Activated naive CD8-positive, alpha-beta T cell treated with anti-CD3 and anti-CD28 coated beads, Interleukin-2, amount 50 U/mL, for 24 hours (primary cell): ENCODE results near the gene FHOD3.

ENCODE experiments used
- ATAC-seq: fragments of 150-1000 bp; cut with Tn5 transposase; one replicate; pipeline ENCODE4 v1.10.0; 2021
- DNase-seq: peaks from one replicate; pipeline ENCODE4 v3.0.0; 2021
- H3K27ac Mint-ChIP-seq: one replicate; pipeline ENCODE4 v1.8.0; 2021; ENCODE audit warnings: mild to moderate bottlenecking, mixed read lengths
- H3K27me3 Mint-ChIP-seq: one replicate; pipeline ENCODE4 v1.8.0; 2021; ENCODE audit warnings: mixed read lengths
- H3K36me3 Mint-ChIP-seq: one replicate; pipeline ENCODE4 v1.8.0; 2021; ENCODE audit warnings: low read depth, mixed read lengths
- H3K4me1 Mint-ChIP-seq: one replicate; pipeline ENCODE4 v1.8.0; 2021; ENCODE audit warnings: mixed read lengths
- H3K4me3 Mint-ChIP-seq: one replicate; pipeline ENCODE4 v1.8.0; 2021; ENCODE audit warnings: mild to moderate bottlenecking, moderate library complexity, mixed read lengths
- H3K9me3 Mint-ChIP-seq: one replicate; pipeline ENCODE4 v1.8.0; 2021; ENCODE audit warnings: mixed read lengths

The FHOD3 gene

GRCh38 chr18:36578871-36579710, 281.6 kb downstream of the FHOD3 start:
- Mint-ChIP-seq H3K4me3 (no peak overlapping the region), H3K27me3 (peaks cover 2% of the 10 kb centered on the region), H3K27ac (no peak overlapping the region), H3K4me1 (peaks cover 2% of the 10 kb centered on the region), H3K36me3 (no peaks in the 10 kb centered on the region), H3K9me3 (peaks cover 3% of the 10 kb centered on the region)
- ATAC-seq (no peak), DNase-seq (no peak)

- no peak overlapping the region for H3K4me3 Mint-ChIP-seq
- no peak overlapping the region for H3K27ac Mint-ChIP-seq
- H3K36me3 Mint-ChIP-seq, result no peaks in the 10 kb centered on the region
- ATAC-seq (no peak), DNase-seq (no peak)
- H3K9me3 Mint-ChIP-seq, result peaks cover 3% of the 10 kb centered on the region
- peaks cover 2% of the 10 kb centered on the region for H3K27me3 Mint-ChIP-seq
- H3K4me1 Mint-ChIP-seq, result peaks cover 2% of the 10 kb centered on the region
Measured at GRCh38 chr18:36580266-36580665, 282.8 kb downstream of the FHOD3 start.

GRCh38 chr18:36580874-36581750, 283.6 kb downstream of the FHOD3 start:
- no peak overlapping the region for H3K4me3 Mint-ChIP-seq
- peaks cover 2% of the 10 kb centered on the region for H3K27me3 Mint-ChIP-seq
- H3K27ac Mint-ChIP-seq, result no peak overlapping the region
- ATAC-seq (no peak), DNase-seq (no peak)
- peaks cover 2% of the 10 kb centered on the region for H3K4me1 Mint-ChIP-seq
- H3K36me3 Mint-ChIP-seq, result no peaks in the 10 kb centered on the region
- peaks cover 3% of the 10 kb centered on the region for H3K9me3 Mint-ChIP-seq

GRCh38 chr18:36582988-36583745, 285.7 kb downstream of the FHOD3 start:
- Mint-ChIP-seq H3K27me3 (no peaks in the 10 kb centered on the region), H3K36me3 (no peaks in the 10 kb centered on the region), H3K9me3 (no peaks in the 10 kb centered on the region), H3K4me1 (peaks cover 2% of the 10 kb centered on the region), H3K27ac (no peak overlapping the region), H3K4me3 (no peak overlapping the region)
- DNase-seq (no peak), ATAC-seq (no peak)

GRCh38 chr18:36589857-36590543, 292.5 kb downstream of the FHOD3 start:
- H3K36me3 Mint-ChIP-seq, result no peaks in the 10 kb centered on the region
- no peak for DNase-seq
- H3K27ac Mint-ChIP-seq, result no peak overlapping the region
- no peak for ATAC-seq
- no peaks in the 10 kb centered on the region for H3K4me1 Mint-ChIP-seq
- no peak overlapping the region for H3K4me3 Mint-ChIP-seq
- no peaks in the 10 kb centered on the region for H3K27me3 Mint-ChIP-seq
- no peaks in the 10 kb centered on the region for H3K9me3 Mint-ChIP-seq

GRCh38 chr18:36590621-36591580, 293.4 kb downstream of the FHOD3 start:
- DNase-seq (no peak), ATAC-seq (no peak)
- no peaks in the 10 kb centered on the region for H3K9me3 Mint-ChIP-seq
- H3K4me1 Mint-ChIP-seq, result no peaks in the 10 kb centered on the region
- H3K27ac Mint-ChIP-seq, result no peak overlapping the region
- no peaks in the 10 kb centered on the region for H3K36me3 Mint-ChIP-seq
- no peaks in the 10 kb centered on the region for H3K27me3 Mint-ChIP-seq
- no peak overlapping the region for H3K4me3 Mint-ChIP-seq

- Mint-ChIP-seq H3K4me1 (no peaks in the 10 kb centered on the region), H3K4me3 (no peak overlapping the region), H3K27me3 (no peaks in the 10 kb centered on the region), H3K9me3 (no peaks in the 10 kb centered on the region), H3K36me3 (no peaks in the 10 kb centered on the region), H3K27ac (no peak overlapping the region)
- ATAC-seq (no peak), DNase-seq (no peak)
Measured at GRCh38 chr18:36592282-36592681, 294.8 kb downstream of the FHOD3 start.

- Mint-ChIP-seq H3K4me1 (no peaks in the 10 kb centered on the region), H3K27ac (no peak overlapping the region), H3K27me3 (no peaks in the 10 kb centered on the region), H3K4me3 (no peak overlapping the region), H3K36me3 (no peaks in the 10 kb centered on the region), H3K9me3 (no peaks in the 10 kb centered on the region)
- ATAC-seq (no peak), DNase-seq (no peak)
Measured at GRCh38 chr18:36593001-36593400, 295.5 kb downstream of the FHOD3 start.

- Mint-ChIP-seq H3K4me3 (no peak overlapping the region), H3K4me1 (no peaks in the 10 kb centered on the region), H3K9me3 (no peaks in the 10 kb centered on the region), H3K27ac (no peak overlapping the region), H3K36me3 (no peaks in the 10 kb centered on the region), H3K27me3 (no peaks in the 10 kb centered on the region)
- ATAC-seq (no peak), DNase-seq (no peak)
Measured at GRCh38 chr18:36593641-36594040, 296.1 kb downstream of the FHOD3 start.

GRCh38 chr18:36594621-36595020, 297.1 kb downstream of the FHOD3 start:
- H3K4me1 Mint-ChIP-seq, result no peaks in the 10 kb centered on the region
- H3K4me3 Mint-ChIP-seq, result no peak overlapping the region
- H3K36me3 Mint-ChIP-seq, result no peaks in the 10 kb centered on the region
- DNase-seq (no peak), ATAC-seq (no peak)
- H3K27me3 Mint-ChIP-seq, result no peaks in the 10 kb centered on the region
- H3K9me3 Mint-ChIP-seq, result no peaks in the 10 kb centered on the region
- H3K27ac Mint-ChIP-seq, result no peak overlapping the region

GRCh38 chr18:36595046-36595817, 297.7 kb downstream of the FHOD3 start:
- Mint-ChIP-seq H3K27me3 (no peaks in the 10 kb centered on the region), H3K36me3 (no peaks in the 10 kb centered on the region), H3K9me3 (no peaks in the 10 kb centered on the region), H3K27ac (no peak overlapping the region), H3K4me3 (no peak overlapping the region), H3K4me1 (no peaks in the 10 kb centered on the region)
- no peak for ATAC-seq
- no peak for DNase-seq

- Mint-ChIP-seq H3K9me3 (no peaks in the 10 kb centered on the region), H3K4me1 (no peaks in the 10 kb centered on the region), H3K27me3 (no peaks in the 10 kb centered on the region), H3K27ac (no peak overlapping the region), H3K4me3 (no peak overlapping the region), H3K36me3 (no peaks in the 10 kb centered on the region)
- DNase-seq (no peak), ATAC-seq (no peak)
Measured at GRCh38 chr18:36595818-36596215, 298.3 kb downstream of the FHOD3 start.

GRCh38 chr18:36597636-36598035, 300.1 kb downstream of the FHOD3 start:
- DNase-seq (no peak), ATAC-seq (no peak)
- no peak overlapping the region for H3K4me3 Mint-ChIP-seq
- no peaks in the 10 kb centered on the region for H3K27me3 Mint-ChIP-seq
- no peaks in the 10 kb centered on the region for H3K36me3 Mint-ChIP-seq
- H3K9me3 Mint-ChIP-seq, result no peaks in the 10 kb centered on the region
- no peak overlapping the region for H3K27ac Mint-ChIP-seq
- no peaks in the 10 kb centered on the region for H3K4me1 Mint-ChIP-seq
